HCT116 (cell line): ENCODE data around the gene PTPRA. TPM values are rescaled to one million over a fixed set of nuclear protein-coding genes. Genes with fewer than 3 reads are reported as not detected.

Experiments used
- ATAC-seq: fragments of 200-7000 bp; cut with Tn5 transposase; 2 replicates; pipeline ENCODE4 v1.9.1; 2020; ENCODE audit warnings: mild to moderate bottlenecking, moderate library complexity
- BruUV-seq: library from RNA; stranded (reverse); fragments of 400-500 nt; replicated peaks from 2 replicates; lab custom pipeline; 2021; lab: Mats Ljungman, UMichigan
- CTCF ChIA-PET: fragments of 300-600 bp; sonication (Branson Sonifier 250); formaldehyde crosslinking; loops from one replicate; lab custom pipeline; 2021; ENCODE audit warnings: antibody characterized with exemption; lab: Charles Lee
- POLR2A ChIA-PET: fragments of 300-600, 350-600 bp; sonication (Branson Sonifier 250); formaldehyde crosslinking; loops from one replicate; lab custom pipeline; 2021; ENCODE audit warnings: antibody characterized with exemption; lab: Charles Lee
- RAD21 ChIA-PET, 2 experiments: fragments of 300-600 bp; sonication (Branson Sonifier 250); formaldehyde crosslinking; loops; one replicate each; lab custom pipeline; 2023; ENCODE audit warnings: low total read pairs in 2 of 2; ENCODE audit not compliant: uncharacterized antibody in 2 of 2, unreplicated experiment in 2 of 2, low non-redundant PET in 1 of 2; lab: Charles Lee
- DNase-seq: peaks from one replicate; pipeline ENCODE4 v3.0.0-alpha.2; 2010; ENCODE audit warnings: low read depth, low spot score
- H2AFZ ChIP-seq: fragments of 200-600 bp; shearing (Covaris generic), sonication (generic); 2 replicates; pipeline ENCODE4 v1.6.1; 2017; ENCODE audit warnings: low read depth, mixed run types, mixed read lengths, antibody characterized with exemption, low read length; ENCODE audit not compliant: poor library complexity, severe bottlenecking
- H3K27ac ChIP-seq: 2 replicates; pipeline ENCODE4 v1.5.1; 2012; ENCODE audit warnings: low read depth, low read length
- H3K27me3 ChIP-seq: fragments of 200-600 bp; sonication (generic); 2 replicates; pipeline ENCODE4 v1.6.1; 2016; ENCODE audit warnings: mixed run types, low read length, mixed read lengths; ENCODE audit not compliant: insufficient read depth
- H3K36me3 ChIP-seq, 2 experiments: fragments of 200-500 bp in 1 of 2; fragments of 200-600 bp in 1 of 2; sonication (Bioruptor generic) in 1 of 2; sonication (generic) in 1 of 2; 2 replicates each; pipeline versions ENCODE4 v1.5.1 to v1.6.1; 2014 to 2016; ENCODE audit warnings: low read length in 2 of 2, inconsistent platforms in 1 of 2, mixed read lengths in 1 of 2, mixed run types in 1 of 2; ENCODE audit not compliant: insufficient read depth in 2 of 2, control insufficient read depth in 1 of 2
- H3K4me1 ChIP-seq, 2 experiments: fragments of 200-600 bp in 1 of 2; sonication (generic) in 1 of 2; 2 replicates each; pipeline versions ENCODE4 v1.5.1 to v1.6.1; 2012 to 2017; ENCODE audit warnings: low read length in 2 of 2, inconsistent platforms in 1 of 2, mild to moderate bottlenecking in 1 of 2, mixed read lengths in 1 of 2, mixed run types in 1 of 2, moderate library complexity in 1 of 2; ENCODE audit not compliant: insufficient read depth in 2 of 2, control insufficient read depth in 1 of 2
- H3K4me2 ChIP-seq: fragments of 200-600 bp; sonication (generic); 2 replicates; pipeline ENCODE4 v1.6.1; 2017; ENCODE audit warnings: mixed run types, low read length, mixed read lengths
- H3K4me3 ChIP-seq, 2 experiments: fragments of 200-600 bp in 1 of 2; sonication (generic) in 1 of 2; replicated peaks in 1 of 2; 2 replicates each; pipeline ENCODE4 v1.5.1; 2011 to 2016; ENCODE audit warnings: low read length in 2 of 2, control low read depth in 1 of 2, low read depth in 1 of 2, mild to moderate bottlenecking in 1 of 2, mixed read lengths in 1 of 2, mixed run types in 1 of 2
- H3K79me2 ChIP-seq: fragments of 200-600 bp; sonication (generic); 2 replicates; pipeline ENCODE4 v1.6.1; 2017; ENCODE audit warnings: mild to moderate bottlenecking, mixed run types, low read length, moderate library complexity, mixed read lengths; ENCODE audit not compliant: insufficient read depth
- H3K9ac ChIP-seq: fragments of 200-600 bp; sonication (generic); 2 replicates; pipeline ENCODE4 v1.6.1; 2016; ENCODE audit warnings: low read length, mixed read lengths
- H3K9me2 ChIP-seq: fragments of 200-600 bp; sonication (generic), shearing (Covaris generic); 2 replicates; pipeline ENCODE4 v1.6.1; 2017; ENCODE audit warnings: mixed run types, mild to moderate bottlenecking, moderate library complexity; ENCODE audit not compliant: insufficient read depth
- H3K9me3 ChIP-seq, 2 experiments: fragments of 200-500 bp in 1 of 2; fragments of 200-600 bp in 1 of 2; sonication (Bioruptor generic) in 1 of 2; sonication (generic) in 1 of 2; 2 replicates each; pipeline ENCODE4 v1.6.1; 2014 to 2017; ENCODE audit warnings: low read length in 2 of 2, mixed read lengths in 2 of 2, inconsistent platforms in 1 of 2, low read depth in 1 of 2, mild to moderate bottlenecking in 1 of 2, mixed run types in 1 of 2, moderate library complexity in 1 of 2; ENCODE audit not compliant: control insufficient read depth in 1 of 2, insufficient read depth in 1 of 2
- H4K20me1 ChIP-seq: fragments of 200-600 bp; sonication (generic), shearing (Covaris generic); 2 replicates; pipeline ENCODE4 v1.6.1; 2017; ENCODE audit warnings: mixed run types, mild to moderate bottlenecking, moderate library complexity; ENCODE audit not compliant: insufficient read depth
- CEBPB ChIP-seq: IDR thresholded peaks from 2 replicates; pipeline ENCODE4 v1.6.1; 2012; ENCODE audit warnings: low read depth
- JUND ChIP-seq: IDR thresholded peaks from 2 replicates; pipeline ENCODE4 v1.6.1; 2012
- POLR2A ChIP-seq: IDR thresholded peaks from 2 replicates; pipeline ENCODE4 v1.7.0; 2011; ENCODE audit warnings: borderline replicate concordance; ENCODE audit not compliant: insufficient read depth, insufficient read length; ENCODE audit errors: extremely low read depth
- POLR2AphosphoS5 ChIP-seq: IDR thresholded peaks from 2 replicates; pipeline ENCODE4 v1.6.1; 2011; ENCODE audit warnings: mild to moderate bottlenecking, low read depth, low read length, moderate library complexity
- SIN3A ChIP-seq: IDR thresholded peaks from 2 replicates; pipeline ENCODE4 v1.6.1; 2012; ENCODE audit warnings: low read depth
- ZFX ChIP-seq: fragments of 450-650 bp; IDR thresholded peaks from 2 replicates; pipeline ENCODE4 v1.6.1; 2017
- intact Hi-C: fragments of 100-400 bp; cut with micrococcal nuclease; formaldehyde crosslinking; loops from 2 replicates; pipeline ENCODE4 v1.10.0; 2022
- total RNA-seq: library from RNA; stranded (reverse); gene quantifications from one replicate; pipeline ENCODE4 v1.2.1, GENCODE V29; 2021; ENCODE audit not compliant: unreplicated experiment
- TF ChIP-seq, protein P1 (sequence below): IDR thresholded peaks from 2 replicates; pipeline ENCODE4 v1.6.1; 2011; ENCODE audit warnings: mild to moderate bottlenecking, low read length, moderate library complexity; ENCODE audit not compliant: insufficient replicate concordance; ENCODE audit errors: extremely low read depth
- TF ChIP-seq, protein P2 (sequence below): IDR thresholded peaks from 2 replicates; pipeline ENCODE4 v1.6.1; 2012

Gene PTPRA
- total RNA-seq, 1 experiment from 2014 or later = 44.6 TPM

DNA sequence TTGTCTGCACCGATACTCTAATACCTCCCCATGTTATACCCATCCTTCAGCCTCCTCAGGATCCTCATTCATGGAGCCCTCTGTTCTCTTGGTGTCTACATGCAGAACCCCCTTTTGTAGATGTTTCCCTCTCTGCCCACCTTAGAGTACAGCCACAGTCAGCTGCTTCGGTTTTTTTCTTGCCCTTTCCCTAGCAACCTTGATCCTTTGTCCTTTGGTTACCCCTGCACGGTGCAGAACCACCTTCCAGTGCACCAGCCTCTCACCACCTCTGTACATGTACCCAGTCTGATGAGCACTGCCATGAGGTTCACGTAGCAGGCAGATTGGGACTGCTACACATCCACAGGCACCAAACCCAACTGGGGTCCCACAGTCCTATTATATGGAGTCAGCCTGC, 25.5 kb upstream of the PTPRA start:
- no peak for TF ChIP-seq JUND
- TF ChIP-seq, protein P1, sequence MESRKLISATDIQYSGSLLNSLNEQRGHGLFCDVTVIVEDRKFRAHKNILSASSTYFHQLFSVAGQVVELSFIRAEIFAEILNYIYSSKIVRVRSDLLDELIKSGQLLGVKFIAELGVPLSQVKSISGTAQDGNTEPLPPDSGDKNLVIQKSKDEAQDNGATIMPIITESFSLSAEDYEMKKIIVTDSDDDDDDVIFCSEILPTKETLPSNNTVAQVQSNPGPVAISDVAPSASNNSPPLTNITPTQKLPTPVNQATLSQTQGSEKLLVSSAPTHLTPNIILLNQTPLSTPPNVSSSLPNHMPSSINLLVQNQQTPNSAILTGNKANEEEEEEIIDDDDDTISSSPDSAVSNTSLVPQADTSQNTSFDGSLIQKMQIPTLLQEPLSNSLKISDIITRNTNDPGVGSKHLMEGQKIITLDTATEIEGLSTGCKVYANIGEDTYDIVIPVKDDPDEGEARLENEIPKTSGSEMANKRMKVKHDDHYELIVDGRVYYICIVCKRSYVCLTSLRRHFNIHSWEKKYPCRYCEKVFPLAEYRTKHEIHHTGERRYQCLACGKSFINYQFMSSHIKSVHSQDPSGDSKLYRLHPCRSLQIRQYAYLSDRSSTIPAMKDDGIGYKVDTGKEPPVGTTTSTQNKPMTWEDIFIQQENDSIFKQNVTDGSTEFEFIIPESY = no peak
- TF ChIP-seq, protein P2, sequence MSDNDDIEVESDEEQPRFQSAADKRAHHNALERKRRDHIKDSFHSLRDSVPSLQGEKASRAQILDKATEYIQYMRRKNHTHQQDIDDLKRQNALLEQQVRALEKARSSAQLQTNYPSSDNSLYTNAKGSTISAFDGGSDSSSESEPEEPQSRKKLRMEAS = no peak
- no peak for TF ChIP-seq CEBPB
- no peak for TF ChIP-seq POLR2AphosphoS5
- no peak for TF ChIP-seq ZFX
- no peak for TF ChIP-seq POLR2A
- TF ChIP-seq, all 23 proteins: peak for 0
- H3K27ac ChIP-seq = no peak overlapping the region
- no peak overlapping the region for H2AFZ ChIP-seq
- POLR2A ChIA-PET = no interaction called here
- H3K9me2 ChIP-seq = no peaks in the 10 kb centered on the region
- no peaks in the 10 kb centered on the region for H3K79me2 ChIP-seq
- CTCF ChIA-PET = no interaction called here
- no peaks in the 10 kb centered on the region for H3K36me3 ChIP-seq
- no TSS peak for BruUV-seq
- no peak for ATAC-seq
- RAD21 ChIA-PET = no interaction called here
- no peak overlapping the region for H3K4me2 ChIP-seq
- H3K4me3 ChIP-seq = no peak overlapping the region
- no peaks in the 10 kb centered on the region for H3K9me3 ChIP-seq
- no peaks in the 10 kb centered on the region for H3K4me1 ChIP-seq
- no peaks in the 10 kb centered on the region for H3K27me3 ChIP-seq
- no peak for DNase-seq
- H3K9ac ChIP-seq = no peak overlapping the region
- intact Hi-C loops = no loop called here
- no peaks in the 10 kb centered on the region for H4K20me1 ChIP-seq

DNA sequence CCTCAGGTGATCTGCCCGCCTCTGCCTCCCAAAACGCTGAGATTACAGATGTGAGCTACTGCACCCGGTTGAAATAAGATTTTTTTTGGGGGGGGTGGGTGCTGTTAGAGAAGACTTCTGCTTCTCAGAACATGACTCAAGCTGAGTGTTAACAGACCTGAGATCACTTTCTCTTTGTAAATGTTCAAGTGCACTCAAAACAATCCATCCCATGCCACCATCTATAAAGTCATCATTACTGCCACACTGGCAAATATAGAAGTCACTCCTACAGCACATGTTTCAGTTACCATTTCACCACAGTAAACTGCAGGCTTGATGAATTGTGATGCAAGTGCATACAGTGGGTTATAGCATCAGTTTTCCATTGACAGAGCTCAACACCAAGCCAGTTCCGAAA, 23.8 kb upstream of the PTPRA start:
- ChIA-PET CTCF (no interaction called here), POLR2A (no interaction called here), RAD21 (no interaction called here)
- Histone ChIP-seq H3K9me3 (no peaks in the 10 kb centered on the region), H3K4me3 (no peak overlapping the region), H3K9me2 (no peaks in the 10 kb centered on the region), H2AFZ (no peak overlapping the region), H3K36me3 (no peaks in the 10 kb centered on the region), H4K20me1 (no peaks in the 10 kb centered on the region), H3K4me1 (no peaks in the 10 kb centered on the region), H3K27ac (no peak overlapping the region), H3K27me3 (no peaks in the 10 kb centered on the region), H3K9ac (no peak overlapping the region), H3K79me2 (no peaks in the 10 kb centered on the region), H3K4me2 (no peak overlapping the region)
- BruUV-seq = no TSS peak
- DNase-seq (no peak), ATAC-seq (no peak)
- intact Hi-C loops = no loop called here
- TF ChIP-seq SIN3A = no peak
